Esophagus muscularis mucosa (tissue), 3 donors: ENCODE measurements around the gene PLPP7.

Experiments
- POLR2A ChIP-seq: fragments of 450-650 bp; IDR thresholded peaks from one replicate; pipeline ENCODE4 v1.6.1; 2017; ENCODE audit warnings: antibody characterized with exemption, moderate library complexity, mild to moderate bottlenecking, low read depth
- POLR2AphosphoS5 ChIP-seq, 2 donors: sonication (generic); formaldehyde crosslinking; IDR thresholded peaks; one replicate each; pipeline ENCODE4 v1.6.1; 2017; ENCODE audit warnings: antibody characterized with exemption in 2 of 2
- TF ChIP-seq, protein P1 (sequence below), 3 experiments: fragments of 200-600 bp in 2 of 3; fragments of 450-650 bp in 1 of 3; sonication (generic) in 2 of 3; IDR thresholded peaks; one replicate each; pipeline ENCODE4 v1.5.1; 2017 to 2019; ENCODE audit warnings: antibody characterized with exemption in 3 of 3, mild to moderate bottlenecking in 2 of 3, moderate library complexity in 1 of 3

DNA sequence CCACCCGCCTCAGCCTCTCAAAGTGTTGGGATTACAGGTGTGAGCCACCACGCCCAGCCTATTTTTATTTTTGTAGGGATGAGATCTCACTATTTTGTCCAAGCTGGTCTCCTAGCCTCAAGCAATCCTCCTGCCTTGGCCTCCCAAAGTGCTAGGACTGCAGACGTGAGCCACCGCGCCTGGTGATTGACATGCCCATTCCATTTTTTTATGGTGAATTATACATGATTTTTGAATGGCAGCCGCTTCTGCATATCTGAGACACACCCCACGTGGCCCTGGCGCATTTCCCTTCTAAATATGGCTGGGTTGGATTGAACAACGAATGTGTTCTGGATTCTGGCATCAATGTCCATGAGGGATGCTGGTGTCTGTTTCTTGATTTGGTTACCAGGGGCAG lies 22.7 kb downstream of the PLPP7 start:
- TF ChIP-seq, protein P1, sequence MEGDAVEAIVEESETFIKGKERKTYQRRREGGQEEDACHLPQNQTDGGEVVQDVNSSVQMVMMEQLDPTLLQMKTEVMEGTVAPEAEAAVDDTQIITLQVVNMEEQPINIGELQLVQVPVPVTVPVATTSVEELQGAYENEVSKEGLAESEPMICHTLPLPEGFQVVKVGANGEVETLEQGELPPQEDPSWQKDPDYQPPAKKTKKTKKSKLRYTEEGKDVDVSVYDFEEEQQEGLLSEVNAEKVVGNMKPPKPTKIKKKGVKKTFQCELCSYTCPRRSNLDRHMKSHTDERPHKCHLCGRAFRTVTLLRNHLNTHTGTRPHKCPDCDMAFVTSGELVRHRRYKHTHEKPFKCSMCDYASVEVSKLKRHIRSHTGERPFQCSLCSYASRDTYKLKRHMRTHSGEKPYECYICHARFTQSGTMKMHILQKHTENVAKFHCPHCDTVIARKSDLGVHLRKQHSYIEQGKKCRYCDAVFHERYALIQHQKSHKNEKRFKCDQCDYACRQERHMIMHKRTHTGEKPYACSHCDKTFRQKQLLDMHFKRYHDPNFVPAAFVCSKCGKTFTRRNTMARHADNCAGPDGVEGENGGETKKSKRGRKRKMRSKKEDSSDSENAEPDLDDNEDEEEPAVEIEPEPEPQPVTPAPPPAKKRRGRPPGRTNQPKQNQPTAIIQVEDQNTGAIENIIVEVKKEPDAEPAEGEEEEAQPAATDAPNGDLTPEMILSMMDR (IDR thresholded peaks at IDR 0.05), result no peak
- TF ChIP-seq POLR2A (no peak), POLR2AphosphoS5 (IDR thresholded peaks at IDR 0.05) (no peak)
